HepG2 (cell line): ENCODE results near the gene P4HB. TPM values are rescaled to one million over a fixed set of nuclear protein-coding genes. Genes with fewer than 3 reads are reported as not detected.

Source experiments
- ATAC-seq: fragments of 200-7000 bp; cut with Tn5 transposase; 3 replicates; pipeline ENCODE4 v1.9.1; 2020; ENCODE audit warnings: mild to moderate bottlenecking, moderate library complexity
- BruUV-seq: library from RNA; stranded (reverse); fragments of 400-500 nt; replicated peaks from 2 replicates; lab custom pipeline; 2021; lab: Mats Ljungman, UMichigan
- CTCF ChIA-PET: fragments of 300-600 bp; formaldehyde crosslinking; extraction: SDS; loops from one replicate; lab custom pipeline; 2021; ENCODE audit warnings: low total read pairs, inconsistent platforms, low intra/inter-chr PET ratio; lab: Yijun Ruan, JAX
- POLR2A ChIA-PET: fragments of 350-600 bp; sonication (Branson Sonifier 250); formaldehyde crosslinking; loops from one replicate; lab custom pipeline; 2020; ENCODE audit warnings: antibody characterized with exemption, inconsistent platforms; lab: Yijun Ruan, JAX
- DNase-seq: peaks from one replicate; pipeline ENCODE4 v3.0.0-alpha.2; 2015; ENCODE audit warnings: low spot score
- FAIRE-seq: peaks from 3 replicates; lab custom pipeline; 2011; peaks lifted over from hg19 to GRCh38; lab: Jason Lieb, UNC
- H2AFZ ChIP-seq: one replicate; pipeline ENCODE4 v1.6.1; 2011; ENCODE audit warnings: low read length, inconsistent platforms
- H3K27ac ChIP-seq: fragments of 300-600 bp; 3 replicates; pipeline ENCODE4 v1.8.0; 2011; ENCODE audit warnings: mixed run types, mild to moderate bottlenecking, mixed read lengths, low read length, inconsistent platforms; ENCODE audit not compliant: insufficient read depth; ENCODE audit errors: extremely low read length
- H3K27me3 ChIP-seq, 2 experiments: fragments of 200-600 bp in 1 of 2; 2 replicates in 1 of 2; 3 replicates in 1 of 2; pipeline versions ENCODE4 v1.6.0 to v1.8.0; 2011; ENCODE audit warnings: low read length in 2 of 2, mild to moderate bottlenecking in 2 of 2, moderate library complexity in 2 of 2, inconsistent platforms in 1 of 2; ENCODE audit not compliant: insufficient read depth in 2 of 2, control insufficient read depth in 1 of 2
- H3K36me3 ChIP-seq, 2 experiments: fragments of 200-600 bp in 1 of 2; replicated peaks in 1 of 2; 2 replicates in 1 of 2; 3 replicates in 1 of 2; pipeline versions ENCODE4 v1.5.1 to v1.8.0; 2011; ENCODE audit warnings: low read length in 2 of 2, inconsistent platforms in 1 of 2; ENCODE audit not compliant: insufficient read depth in 2 of 2, control insufficient read depth in 1 of 2
- H3K4me1 ChIP-seq: 2 replicates; pipeline ENCODE4 v1.5.1; 2012; ENCODE audit warnings: low read length, inconsistent platforms; ENCODE audit not compliant: insufficient read depth
- H3K4me2 ChIP-seq: 2 replicates; pipeline ENCODE4 v1.6.0; 2011; ENCODE audit warnings: low read depth, low read length, inconsistent platforms
- H3K4me3 ChIP-seq, 3 experiments: fragments of 200-600 bp in 1 of 3; sonication (generic), shearing (Covaris generic) in 1 of 3; replicated peaks in 1 of 3; 2 replicates each; pipeline ENCODE4 v1.5.1; 2011 to 2016; ENCODE audit warnings: low read length in 3 of 3, inconsistent platforms in 2 of 3, low read depth in 2 of 3, mild to moderate bottlenecking in 2 of 3, control low read depth in 1 of 3, mixed read lengths in 1 of 3; ENCODE audit not compliant: insufficient read depth in 1 of 3
- H3K79me2 ChIP-seq: one replicate; pipeline ENCODE4 v1.6.1; 2011; ENCODE audit warnings: low read length, inconsistent platforms; ENCODE audit not compliant: insufficient read depth
- H3K9ac ChIP-seq: 2 replicates; pipeline ENCODE4 v1.6.0; 2011; ENCODE audit warnings: mild to moderate bottlenecking, low read depth, low read length, inconsistent platforms; ENCODE audit not compliant: insufficient read depth
- H3K9me3 ChIP-seq: 2 replicates; pipeline ENCODE4 v1.5.1; 2012; ENCODE audit warnings: mild to moderate bottlenecking, low read length
- H4K20me1 ChIP-seq: 2 replicates; pipeline ENCODE4 v1.6.0; 2011; ENCODE audit warnings: inconsistent platforms, mild to moderate bottlenecking, low read length, moderate library complexity; ENCODE audit not compliant: insufficient read depth
- CENPT ChIP-seq: sonication (generic); formaldehyde crosslinking; IDR thresholded peaks from 2 replicates; pipeline ENCODE4 v1.8.0; 2022; ENCODE audit warnings: low read depth, mild to moderate bottlenecking, moderate library complexity, missing genetic modification reagents
- DMTF1 ChIP-seq: sonication (generic); formaldehyde crosslinking; IDR thresholded peaks from 2 replicates; pipeline ENCODE4 v1.4.0; 2020; ENCODE audit warnings: mild to moderate bottlenecking, missing genetic modification reagents
- EEA1 ChIP-seq: sonication (generic); formaldehyde crosslinking; IDR thresholded peaks from 2 replicates; pipeline ENCODE4 v1.5.1; 2020; ENCODE audit warnings: mild to moderate bottlenecking, missing genetic modification reagents, borderline replicate concordance
- IRX3 ChIP-seq: sonication (generic); formaldehyde crosslinking; IDR thresholded peaks from 2 replicates; pipeline ENCODE4 v1.8.1; 2023; ENCODE audit warnings: mild to moderate bottlenecking, low read depth, missing genetic modification reagents, borderline replicate concordance
- MIER2 ChIP-seq: IDR thresholded peaks from 2 replicates; pipeline ENCODE4 v1.6.1; 2016; ENCODE audit warnings: missing biosample characterization, missing genetic modification reagents
- PHF8 ChIP-seq: sonication (generic); formaldehyde crosslinking; IDR thresholded peaks from 2 replicates; pipeline ENCODE4 v1.5.0; 2020; ENCODE audit warnings: missing genetic modification reagents
- RAD21 ChIP-seq: fragments of 450-650 bp; formaldehyde crosslinking; IDR thresholded peaks from 2 replicates; pipeline ENCODE4 v1.5.0; 2020; ENCODE audit warnings: mild to moderate bottlenecking
- TCF7 ChIP-seq: sonication (generic); IDR thresholded peaks from 2 replicates; pipeline ENCODE4 v1.6.1; 2016; ENCODE audit warnings: antibody characterized with exemption, low read depth
- ZBTB4 ChIP-seq: sonication (generic); formaldehyde crosslinking; IDR thresholded peaks from 2 replicates; pipeline ENCODE4 v1.4.0; 2020; ENCODE audit warnings: missing genetic modification reagents, mild to moderate bottlenecking, borderline replicate concordance
- ZIK1 ChIP-seq: sonication (generic); formaldehyde crosslinking; IDR thresholded peaks from 2 replicates; pipeline ENCODE4 v1.5.0; 2020; ENCODE audit warnings: mild to moderate bottlenecking, low read depth, missing genetic modification reagents, borderline replicate concordance
- ZNF260 ChIP-seq: sonication (generic); formaldehyde crosslinking; IDR thresholded peaks from 2 replicates; pipeline ENCODE4 v1.4.0; 2020; ENCODE audit warnings: missing genetic modification reagents, low read depth, mild to moderate bottlenecking, borderline replicate concordance
- ZNF350 ChIP-seq: sonication (generic); formaldehyde crosslinking; IDR thresholded peaks from 2 replicates; pipeline ENCODE4 v1.4.0; 2020; ENCODE audit warnings: mild to moderate bottlenecking, low read depth, missing genetic modification reagents, borderline replicate concordance
- WGBS: methylation state at CpG from one replicate; pipeline ENCODE4 v1.1.6; 2017; ENCODE audit warnings: low lambda C conversion rate; 5-methylcytosine and 5-hydroxymethylcytosine counted together
- in situ Hi-C: cut with HindIII; loops from 2 replicates; pipeline ENCODE4 v1.10.0; 2017; ENCODE audit warnings: low pct_unique_long_range_greater_than_20kb; ENCODE audit not compliant: extremely low pct_ligation_motif_present
- intact Hi-C: fragments of 100-400 bp; cut with micrococcal nuclease; formaldehyde crosslinking; loops from one replicate; pipeline ENCODE4 v1.10.0; 2022; ENCODE audit not compliant: unreplicated experiment
- polyA plus RNA-seq, 8 experiments: library from polyadenylated mRNA; depleted of rRNA in 3 of 8; stranded (reverse) in 7 of 8; unstranded in 1 of 8; fragments of >200 nt; fragmentation: Illumina TruSeq in 4 of 8; extraction: Trizol in 4 of 8; gene quantifications; 2 replicates each; pipeline versions ENCODE4 v1.2.1 to v1.2.3, GENCODE V29; 2011 to 2016; ENCODE audit warnings: low read depth in 4 of 8, missing spikeins in 1 of 8, mixed read lengths in 1 of 8; ENCODE audit not compliant: insufficient read depth in 1 of 8
- total RNA-seq, 5 experiments: library from RNA; depleted of rRNA; stranded (reverse); fragments of >200 nt; fragmentation: Illumina TruSeq; extraction: Trizol; gene quantifications; 2 replicates each; pipeline ENCODE4 v1.2.3, GENCODE V29; 2016; ENCODE audit warnings: low read depth in 1 of 5
- TF ChIP-seq, protein P1 (sequence below): sonication (generic); formaldehyde crosslinking; IDR thresholded peaks from 2 replicates; pipeline ENCODE4 v1.5.0; 2020; ENCODE audit warnings: missing genetic modification reagents, mild to moderate bottlenecking, borderline replicate concordance

Gene P4HB
- total and polyA plus RNA-seq, 2 of the 13 experiments (the other 11 are each of a cell fraction or from before 2014, with no cell fraction given), result 185 to 782 TPM

DNA sequence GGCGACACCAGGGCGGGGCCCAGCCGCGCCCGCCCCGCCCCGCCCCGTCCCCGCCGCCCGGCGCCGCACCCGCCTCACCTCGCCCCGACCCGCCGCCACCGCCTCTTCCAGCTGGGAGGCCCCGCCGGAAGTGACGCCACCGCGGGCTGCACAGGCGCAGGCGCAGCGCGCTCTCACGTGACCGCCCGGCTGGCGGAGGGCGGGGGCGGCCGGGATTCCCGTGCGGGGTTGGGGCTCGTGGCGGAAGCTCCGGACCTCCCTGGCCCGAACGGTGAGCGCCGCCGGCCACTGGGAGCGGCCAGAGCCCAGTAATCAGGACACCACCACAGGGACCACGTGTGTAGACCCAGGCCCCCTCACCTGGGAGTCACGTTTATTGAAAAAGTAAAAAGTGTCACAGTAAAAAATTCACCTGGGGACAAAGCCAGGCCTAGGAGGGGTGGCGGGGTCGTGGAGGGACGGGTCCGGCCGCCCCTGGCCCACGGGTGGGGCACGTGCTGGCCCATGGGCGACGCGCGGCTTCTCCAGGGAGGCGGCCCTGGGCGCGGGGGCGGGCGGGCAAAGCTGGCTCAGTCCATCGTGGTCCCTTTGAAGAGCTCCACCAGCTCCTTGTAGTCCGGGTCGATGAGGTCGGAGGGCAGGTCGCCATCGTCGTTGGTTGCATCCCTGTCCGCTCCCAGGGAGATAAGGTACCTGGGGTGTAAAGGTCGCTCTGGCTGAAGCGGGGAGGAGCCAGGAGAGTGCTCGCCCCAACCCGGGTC, 27.0 kb downstream of the P4HB start, which contains the start of gene MCRIP1 (continued):
- TF ChIP-seq ZNF260 (CRISPR knock-in tag), result 0 out of 2 replicates have a peak, but pooled peaks have one; percentile 14
- TF ChIP-seq ZNF350, result no peak; the same call in 1 of the 2 replicates

DNA sequence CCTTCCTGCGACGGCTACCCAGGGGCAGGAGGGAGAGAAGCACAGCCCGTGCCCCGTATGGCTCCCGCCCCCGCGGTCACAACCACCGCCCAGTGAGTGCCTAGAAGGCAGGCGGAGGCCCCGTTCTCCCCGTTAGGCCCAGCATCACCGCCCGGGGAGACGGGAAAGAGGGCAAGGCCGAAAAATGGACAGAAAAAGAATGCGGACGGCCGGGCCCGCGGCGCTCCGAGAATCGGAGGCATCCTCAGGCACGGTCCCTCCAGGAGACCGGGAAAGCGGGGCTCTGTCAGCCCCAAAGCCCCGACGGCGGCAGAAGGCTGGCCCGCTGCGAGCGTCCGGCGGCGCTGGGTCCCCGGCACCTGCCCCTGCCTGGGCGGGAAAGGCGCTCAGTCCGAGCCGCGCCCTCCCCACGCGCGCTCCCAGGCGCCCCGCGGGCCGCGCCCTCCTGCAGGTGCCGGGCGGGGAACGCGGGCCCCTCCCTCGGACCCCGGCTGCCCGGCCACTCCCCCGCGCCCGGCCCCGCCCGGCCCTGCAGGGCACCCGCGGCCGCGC, 27.7 kb downstream of the P4HB start:
- Histone ChIP-seq H3K4me1 (peaks cover 62% of the 10 kb centered on the region), H3K9ac (peak overlapping the region; percentile 76), H3K4me3 (peak overlapping the region; percentile 80 to 86 (median 84)), H3K79me2 (peaks cover 19% of the 10 kb centered on the region), H3K36me3 (no peaks in the 10 kb centered on the region), H3K27ac (peak overlapping the region; percentile 69), H3K27me3 (no peaks in the 10 kb centered on the region; a peak in 1 of 5 replicates), H3K4me2 (peak overlapping the region; percentile 98), H4K20me1 (no peaks in the 10 kb centered on the region), H3K9me3 (no peaks in the 10 kb centered on the region), H2AFZ (no peak overlapping the region)
- ChIA-PET CTCF (interaction anchor here (0.7 kb wide), 1 partner anchor 11 kb away, joined by 3 read pairs; no protein-coding TSS in a partner anchor), POLR2A (interaction anchor here (0.7 to 3.0 kb wide), 40 partner anchors 8 to 884 kb away, joined by 3 to 52 read pairs (median 7); partner anchors contain the start of genes ARHGDIA, ARL16, CCDC137 and CENPX)
- WGBS, result 2% methylated on average over 26 of the region's 65 CpGs
- FAIRE-seq (no peak), ATAC-seq (peak; percentile 16), DNase-seq (no peak)
- intact Hi-C loops, result no loop called here
- BruUV-seq, result no TSS peak
- in situ Hi-C loops, result no loop called here
- TF ChIP-seq TCF7 (no peak), CENPT (CRISPR knock-in tag) (no peak), EEA1 (CRISPR knock-in tag) (no peak), DMTF1 (CRISPR knock-in tag) (no peak), ZIK1 (CRISPR knock-in tag) (0 out of 2 replicates have a peak, but pooled peaks have one; percentile 7), PHF8 (CRISPR knock-in tag) (no peak), RAD21 (CRISPR knock-in tag) (no peak; the same call in 1 of the 2 replicates), ZBTB4 (CRISPR knock-in tag) (no peak; the same call in 1 of the 2 replicates), IRX3 (CRISPR knock-in tag) (0 out of 2 replicates have a peak, but pooled peaks have one; percentile 24), MIER2 (no peak)
- TF ChIP-seq, protein P1, sequence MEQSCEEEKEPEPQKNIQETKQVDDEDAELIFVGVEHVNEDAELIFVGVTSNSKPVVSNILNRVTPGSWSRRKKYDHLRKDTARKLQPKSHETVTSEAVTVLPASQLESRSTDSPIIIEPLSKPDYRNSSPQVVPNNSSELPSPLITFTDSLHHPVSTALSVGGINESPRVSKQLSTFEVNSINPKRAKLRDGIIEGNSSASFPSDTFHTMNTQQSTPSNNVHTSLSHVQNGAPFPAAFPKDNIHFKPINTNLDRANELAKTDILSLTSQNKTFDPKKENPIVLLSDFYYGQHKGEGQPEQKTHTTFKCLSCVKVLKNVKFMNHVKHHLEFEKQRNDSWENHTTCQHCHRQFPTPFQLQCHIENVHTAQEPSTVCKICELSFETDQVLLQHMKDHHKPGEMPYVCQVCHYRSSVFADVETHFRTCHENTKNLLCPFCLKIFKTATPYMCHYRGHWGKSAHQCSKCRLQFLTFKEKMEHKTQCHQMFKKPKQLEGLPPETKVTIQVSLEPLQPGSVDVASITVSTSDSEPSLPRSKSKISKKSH, result peak; percentile 36; the same call in 1 of the 2 replicates
